Right atrium auricular region (tissue), 2 donors: ENCODE results near the gene ASTE1. TPM values are rescaled to one million over a fixed set of nuclear protein-coding genes. Genes with fewer than 3 reads are reported as not detected.

Source experiments
- DNase-seq: peaks from one replicate; pipeline ENCODE4 v3.0.0-alpha.2; 2019; ENCODE audit warnings: low spot score
- H3K27ac ChIP-seq, 2 donors: fragments of 200-600 bp; sonication (generic); 1 replicate in 1 of 2; 2 replicates in 1 of 2; pipeline ENCODE4 v1.5.1; 2016 to 2019
- H3K27me3 ChIP-seq, 2 donors: fragments of 200-600 bp; sonication (generic); one replicate each; pipeline versions ENCODE4 v1.5.1 to v1.6.0; 2017 to 2019
- H3K36me3 ChIP-seq: fragments of 200-600 bp; sonication (generic); one replicate; pipeline ENCODE4 v1.5.1; 2016
- H3K4me1 ChIP-seq, 2 donors: fragments of 200-600 bp; sonication (generic); one replicate each; pipeline versions ENCODE4 v1.5.1 to v1.6.0; 2017 to 2019
- H3K4me3 ChIP-seq, 2 donors: fragments of 200-600 bp; sonication (generic); 1 replicate in 1 of 2; 2 replicates in 1 of 2; pipeline ENCODE4 v1.5.1; 2017 to 2019; ENCODE audit warnings: mild to moderate bottlenecking in 1 of 2, moderate library complexity in 1 of 2
- H3K9me3 ChIP-seq, 2 donors: fragments of 200-600 bp; sonication (generic); one replicate each; pipeline ENCODE4 v1.5.1; 2019
- total RNA-seq, 2 donors: library from RNA; depleted of rRNA; stranded (reverse); fragments of >200 nt; gene quantifications; one replicate each; pipeline ENCODE4 v1.1.0, GENCODE V29; 2016
- TF ChIP-seq, protein P1 (sequence below), 2 donors: fragments of 200-600 bp; sonication (generic); IDR thresholded peaks; one replicate each; pipeline ENCODE4 v1.5.1; 2019; ENCODE audit warnings: antibody characterized with exemption in 2 of 2

The ASTE1 gene
- total RNA-seq, 2 donors from 2014 or later: 1.2 to 2.6 TPM

DNA sequence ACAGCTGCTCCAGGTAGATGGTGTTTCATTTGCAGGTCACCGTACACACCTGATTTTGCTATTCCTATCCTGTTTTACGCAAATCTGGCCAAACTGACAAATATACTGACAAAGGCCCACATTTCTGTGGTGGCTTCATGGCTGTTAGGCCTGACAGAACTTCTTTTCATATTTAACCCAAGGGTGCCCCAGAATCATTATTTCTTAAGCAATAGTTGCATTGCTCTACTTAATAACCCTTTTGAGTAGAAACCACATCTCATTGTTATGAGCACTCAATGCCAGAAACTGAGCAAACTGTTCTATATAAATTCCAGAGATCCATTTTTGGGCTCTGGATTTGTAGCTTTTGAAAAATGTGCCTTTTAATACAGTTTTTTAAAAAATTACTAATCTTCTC lies 19.4 kb downstream of the ASTE1 start:
- H3K4me3 ChIP-seq: no peak overlapping the region
- no peaks in the 10 kb centered on the region for H3K9me3 ChIP-seq
- no peak overlapping the region for H3K27ac ChIP-seq
- no peaks in the 10 kb centered on the region for H3K27me3 ChIP-seq
- DNase-seq: no peak
- H3K36me3 ChIP-seq: peaks cover 9% of the 10 kb centered on the region
- H3K4me1 ChIP-seq: no peaks in the 10 kb centered on the region
- TF ChIP-seq, protein P1, sequence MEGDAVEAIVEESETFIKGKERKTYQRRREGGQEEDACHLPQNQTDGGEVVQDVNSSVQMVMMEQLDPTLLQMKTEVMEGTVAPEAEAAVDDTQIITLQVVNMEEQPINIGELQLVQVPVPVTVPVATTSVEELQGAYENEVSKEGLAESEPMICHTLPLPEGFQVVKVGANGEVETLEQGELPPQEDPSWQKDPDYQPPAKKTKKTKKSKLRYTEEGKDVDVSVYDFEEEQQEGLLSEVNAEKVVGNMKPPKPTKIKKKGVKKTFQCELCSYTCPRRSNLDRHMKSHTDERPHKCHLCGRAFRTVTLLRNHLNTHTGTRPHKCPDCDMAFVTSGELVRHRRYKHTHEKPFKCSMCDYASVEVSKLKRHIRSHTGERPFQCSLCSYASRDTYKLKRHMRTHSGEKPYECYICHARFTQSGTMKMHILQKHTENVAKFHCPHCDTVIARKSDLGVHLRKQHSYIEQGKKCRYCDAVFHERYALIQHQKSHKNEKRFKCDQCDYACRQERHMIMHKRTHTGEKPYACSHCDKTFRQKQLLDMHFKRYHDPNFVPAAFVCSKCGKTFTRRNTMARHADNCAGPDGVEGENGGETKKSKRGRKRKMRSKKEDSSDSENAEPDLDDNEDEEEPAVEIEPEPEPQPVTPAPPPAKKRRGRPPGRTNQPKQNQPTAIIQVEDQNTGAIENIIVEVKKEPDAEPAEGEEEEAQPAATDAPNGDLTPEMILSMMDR (IDR thresholded peaks at IDR 0.05): no peak

DNA sequence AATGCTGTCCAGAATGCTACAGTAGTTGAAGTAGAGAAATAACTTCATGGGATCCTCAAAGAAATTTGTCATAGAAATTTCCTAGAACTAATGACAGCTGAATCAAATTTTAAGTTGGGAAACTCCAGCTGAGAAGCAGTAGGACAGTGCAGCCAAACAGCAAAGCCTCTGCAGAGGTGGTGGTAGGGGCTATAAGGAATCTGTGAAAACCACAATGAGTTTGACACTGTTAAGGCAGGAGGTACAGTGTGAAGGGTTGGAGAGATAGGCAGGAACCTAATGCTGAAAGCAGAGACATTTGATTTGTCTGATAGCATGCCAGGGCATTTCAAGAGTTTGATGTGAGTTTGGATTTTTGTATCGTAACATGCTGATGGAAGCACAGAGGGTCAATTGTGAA lies 22.0 kb downstream of the ASTE1 start:
- H3K27ac ChIP-seq: no peak overlapping the region
- no peak overlapping the region for H3K4me3 ChIP-seq
- no peaks in the 10 kb centered on the region for H3K27me3 ChIP-seq
- no peaks in the 10 kb centered on the region for H3K4me1 ChIP-seq
- H3K36me3 ChIP-seq: peaks cover 6% of the 10 kb centered on the region
- TF ChIP-seq, protein P1 (IDR thresholded peaks at IDR 0.05): no peak
- no peaks in the 10 kb centered on the region for H3K9me3 ChIP-seq
- DNase-seq: no peak

DNA sequence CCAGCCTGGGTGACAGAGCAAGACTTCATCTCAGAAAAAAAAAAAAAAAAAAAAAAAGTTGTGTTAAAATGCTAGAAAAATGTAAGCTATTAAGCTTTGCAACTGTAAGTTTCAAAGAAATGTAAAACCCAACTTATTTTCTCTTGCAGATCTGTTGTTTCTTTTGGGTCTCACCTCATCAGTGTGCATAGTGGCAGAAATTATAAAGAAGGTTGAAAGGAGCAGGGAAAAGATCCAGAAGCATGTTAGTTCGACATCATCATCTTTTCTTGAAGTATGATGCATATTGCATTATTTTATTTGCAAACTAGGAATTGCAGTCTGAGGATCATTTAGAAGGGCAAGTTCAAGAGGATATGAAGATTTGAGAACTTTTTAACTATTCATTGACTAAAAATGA lies 25.6 kb downstream of the ASTE1 start:
- H3K36me3 ChIP-seq: peaks cover 27% of the 10 kb centered on the region

DNA sequence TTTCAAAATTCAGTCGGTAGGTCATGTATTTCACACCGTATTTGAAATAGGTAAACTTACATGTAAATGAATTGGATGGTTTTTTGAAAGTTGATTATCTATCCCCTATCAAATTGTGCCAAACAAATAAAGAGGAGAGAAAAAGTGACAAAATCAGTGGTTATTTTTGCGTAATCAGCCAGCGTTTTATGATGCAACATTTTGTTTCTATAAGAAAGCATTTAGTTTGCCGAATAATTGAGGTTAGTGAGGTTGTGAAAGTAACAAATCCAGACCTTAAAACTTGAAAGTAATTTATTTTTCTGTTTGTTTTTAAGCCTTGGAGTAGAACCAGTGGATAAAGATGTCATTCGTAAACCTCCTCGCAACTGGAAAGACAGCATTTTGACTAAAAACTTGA lies 29.3 kb downstream of the ASTE1 start:
- Histone ChIP-seq H3K9me3 (no peaks in the 10 kb centered on the region), H3K36me3 (peaks cover 39% of the 10 kb centered on the region), H3K4me3 (no peak overlapping the region), H3K27ac (no peak overlapping the region), H3K4me1 (no peaks in the 10 kb centered on the region), H3K27me3 (no peaks in the 10 kb centered on the region)
- no peak for DNase-seq
- TF ChIP-seq, protein P1 (IDR thresholded peaks at IDR 0.05): no peak

More for the DNA sequence above, 25.6 kb downstream of the ASTE1 start:
- Histone ChIP-seq H3K27ac (no peak overlapping the region), H3K4me1 (no peaks in the 10 kb centered on the region), H3K4me3 (no peak overlapping the region), H3K27me3 (no peaks in the 10 kb centered on the region), H3K9me3 (no peaks in the 10 kb centered on the region)
- TF ChIP-seq, protein P1 (IDR thresholded peaks at IDR 0.05): no peak
- DNase-seq: no peak

DNA sequence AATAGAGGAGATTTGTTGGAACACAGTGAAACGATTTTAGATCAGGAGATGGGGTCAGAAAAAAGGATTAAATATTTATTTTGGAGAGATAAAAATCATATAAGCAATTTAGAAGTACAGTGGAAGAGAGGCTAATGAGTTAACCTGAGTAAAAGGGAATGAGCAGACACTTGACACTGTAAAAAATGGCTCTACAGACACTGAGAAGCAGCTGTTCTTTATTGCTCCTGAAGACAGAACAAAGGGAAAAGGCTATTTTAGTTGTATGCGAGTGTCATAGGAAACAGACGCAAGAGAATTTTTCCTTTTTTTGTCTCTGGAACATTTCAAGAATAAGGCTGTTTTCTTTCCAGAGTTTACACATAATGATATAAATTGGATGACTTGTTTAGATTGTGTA lies 34.3 kb downstream of the ASTE1 start:
- Histone ChIP-seq H3K4me1 (no peaks in the 10 kb centered on the region), H3K27ac (no peak overlapping the region), H3K27me3 (no peaks in the 10 kb centered on the region), H3K4me3 (no peak overlapping the region), H3K36me3 (peaks cover 17% of the 10 kb centered on the region), H3K9me3 (no peaks in the 10 kb centered on the region)
- DNase-seq: no peak
- TF ChIP-seq, protein P1 (IDR thresholded peaks at IDR 0.05): no peak

DNA sequence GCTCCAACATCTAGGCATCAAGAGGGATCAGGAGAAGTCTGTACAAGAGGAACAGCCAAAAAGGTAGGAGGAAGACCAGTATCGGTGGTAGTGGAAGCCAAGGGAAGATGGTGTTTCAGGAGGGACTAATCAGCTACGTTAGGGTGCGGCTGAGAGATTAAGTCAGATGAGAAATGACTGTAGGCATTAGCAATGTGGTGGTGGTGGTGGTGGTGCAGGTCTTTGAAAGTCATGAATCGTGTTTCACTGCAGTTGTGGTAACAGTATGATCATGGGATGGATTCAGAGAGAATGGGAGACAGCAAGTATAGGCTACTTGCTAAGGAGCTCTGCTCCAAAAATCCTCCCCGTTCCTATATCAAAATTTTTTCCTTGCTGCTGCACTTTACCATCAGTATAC lies 35.5 kb downstream of the ASTE1 start:
- H3K4me1 ChIP-seq: no peaks in the 10 kb centered on the region
- TF ChIP-seq, protein P1 (IDR thresholded peaks at IDR 0.05): no peak
- H3K9me3 ChIP-seq: no peaks in the 10 kb centered on the region
- peaks cover 12% of the 10 kb centered on the region for H3K36me3 ChIP-seq
- no peak for DNase-seq
- H3K27ac ChIP-seq: no peak overlapping the region
- H3K27me3 ChIP-seq: no peaks in the 10 kb centered on the region
- H3K4me3 ChIP-seq: no peak overlapping the region
